ENCODE measurements around the gene IVNS1ABP. TPM values are rescaled to one million over a fixed set of nuclear protein-coding genes. Genes with fewer than 3 reads are reported as not detected.

Gene IVNS1ABP
- total and polyA plus RNA-seq, 10 of the 15 experiments (the other 5 are each of a cell fraction or from before 2014, with no cell fraction given): 19.2 to 154 (median 43.9) TPM

DNA sequence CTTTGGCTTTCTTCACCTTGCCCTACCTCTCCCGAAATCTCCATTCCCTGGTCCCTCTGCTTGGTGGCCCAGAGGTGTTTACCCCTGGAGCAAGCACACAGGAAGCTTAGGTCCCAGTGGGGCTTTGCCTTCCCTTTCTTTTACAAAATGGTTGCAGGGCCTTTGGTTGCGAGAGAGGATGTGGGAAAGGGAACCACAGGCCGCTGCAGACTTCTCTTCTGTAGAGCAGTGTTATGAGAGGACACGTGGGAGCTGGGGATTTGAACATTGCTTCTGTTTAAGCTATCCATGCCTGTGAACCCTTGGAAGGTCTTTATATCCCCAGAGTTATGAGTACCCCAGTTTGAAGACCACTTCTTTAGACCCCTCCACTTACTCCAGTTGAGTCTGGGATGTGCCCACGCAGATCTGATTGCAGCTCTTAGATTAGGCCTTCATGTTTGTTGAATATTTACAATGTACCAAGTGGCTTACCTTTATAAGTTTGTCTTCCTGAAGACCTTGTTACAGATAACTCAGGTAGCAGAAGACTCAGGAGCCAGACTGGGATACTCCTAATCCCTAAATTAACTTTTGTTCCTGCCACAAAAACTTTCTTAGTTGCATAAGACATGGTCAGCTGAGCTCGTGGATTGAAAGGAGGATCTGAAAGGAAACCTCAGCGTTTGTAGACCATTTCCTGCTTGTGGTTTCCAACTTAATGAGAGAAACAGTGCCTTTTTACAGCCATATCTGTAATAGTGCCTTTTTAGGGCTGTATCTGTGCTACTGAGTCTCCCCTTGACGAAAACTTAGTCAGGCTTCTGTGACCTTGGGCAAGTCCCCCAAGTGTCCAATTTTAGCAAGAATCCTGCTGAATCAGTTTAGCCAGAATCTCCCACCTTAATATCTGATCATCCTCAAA lies 21.9 kb upstream of the IVNS1ABP start (continued):
- peak; percentile 76 to 80 for TF ChIP-seq BHLHE40 (IDR thresholded peaks at IDR 0.05; ENCODE audit: borderline replicate concordance in 1 of 2, low read depth in 2 of 2, low read length in 1 of 2)
- no peak for TF ChIP-seq CBX3 (IDR thresholded peaks at IDR 0.05; ENCODE audit: borderline replicate concordance, low read depth)
- TF ChIP-seq SPI1 (IDR thresholded peaks at IDR 0.05; ENCODE audit: borderline replicate concordance, insufficient read depth, low read depth, low read length): peak; percentile 91
- 0 out of 2 replicates have a peak, but pooled peaks have one; percentile 85 for TF ChIP-seq WRNIP1 (IDR thresholded peaks at IDR 0.05; ENCODE audit: borderline replicate concordance, low read depth, low read length)
- no peak for TF ChIP-seq NR2C2 (IDR thresholded peaks at IDR 0.05; ENCODE audit: borderline replicate concordance, control insufficient read depth, insufficient read length, low read depth)
- TF ChIP-seq IKZF1 (conservative IDR thresholded peaks at IDR 0.05): peak; percentile 98
- peak; percentile 79 for TF ChIP-seq KLF5 (IDR thresholded peaks at IDR 0.05; ENCODE audit: partially characterized antibody)
- TF ChIP-seq SIX5 (IDR thresholded peaks at IDR 0.05; ENCODE audit: low read depth, low read length, severe bottlenecking): no peak
- TF ChIP-seq ZZZ3 (IDR thresholded peaks at IDR 0.05; ENCODE audit: control insufficient read depth, insufficient read length, low read depth): no peak
- TF ChIP-seq, protein P1, sequence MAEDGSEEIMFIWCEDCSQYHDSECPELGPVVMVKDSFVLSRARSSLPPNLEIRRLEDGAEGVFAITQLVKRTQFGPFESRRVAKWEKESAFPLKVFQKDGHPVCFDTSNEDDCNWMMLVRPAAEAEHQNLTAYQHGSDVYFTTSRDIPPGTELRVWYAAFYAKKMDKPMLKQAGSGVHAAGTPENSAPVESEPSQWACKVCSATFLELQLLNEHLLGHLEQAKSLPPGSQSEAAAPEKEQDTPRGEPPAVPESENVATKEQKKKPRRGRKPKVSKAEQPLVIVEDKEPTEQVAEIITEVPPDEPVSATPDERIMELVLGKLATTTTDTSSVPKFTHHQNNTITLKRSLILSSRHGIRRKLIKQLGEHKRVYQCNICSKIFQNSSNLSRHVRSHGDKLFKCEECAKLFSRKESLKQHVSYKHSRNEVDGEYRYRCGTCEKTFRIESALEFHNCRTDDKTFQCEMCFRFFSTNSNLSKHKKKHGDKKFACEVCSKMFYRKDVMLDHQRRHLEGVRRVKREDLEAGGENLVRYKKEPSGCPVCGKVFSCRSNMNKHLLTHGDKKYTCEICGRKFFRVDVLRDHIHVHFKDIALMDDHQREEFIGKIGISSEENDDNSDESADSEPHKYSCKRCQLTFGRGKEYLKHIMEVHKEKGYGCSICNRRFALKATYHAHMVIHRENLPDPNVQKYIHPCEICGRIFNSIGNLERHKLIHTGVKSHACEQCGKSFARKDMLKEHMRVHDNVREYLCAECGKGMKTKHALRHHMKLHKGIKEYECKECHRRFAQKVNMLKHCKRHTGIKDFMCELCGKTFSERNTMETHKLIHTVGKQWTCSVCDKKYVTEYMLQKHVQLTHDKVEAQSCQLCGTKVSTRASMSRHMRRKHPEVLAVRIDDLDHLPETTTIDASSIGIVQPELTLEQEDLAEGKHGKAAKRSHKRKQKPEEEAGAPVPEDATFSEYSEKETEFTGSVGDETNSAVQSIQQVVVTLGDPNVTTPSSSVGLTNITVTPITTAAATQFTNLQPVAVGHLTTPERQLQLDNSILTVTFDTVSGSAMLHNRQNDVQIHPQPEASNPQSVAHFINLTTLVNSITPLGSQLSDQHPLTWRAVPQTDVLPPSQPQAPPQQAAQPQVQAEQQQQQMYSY (CRISPR knock-in tag; IDR thresholded peaks at IDR 0.05): no peak
- TF ChIP-seq CHD4 (IDR thresholded peaks at IDR 0.05): no peak
- TF ChIP-seq NFXL1 (IDR thresholded peaks at IDR 0.05; ENCODE audit: borderline replicate concordance): no peak
- peak; percentile 68; the same call in 1 of the 2 replicates for TF ChIP-seq RAD51 (IDR thresholded peaks at IDR 0.05)
- no peak for TF ChIP-seq NFYA (IDR thresholded peaks at IDR 0.05; ENCODE audit: borderline replicate concordance, low read depth, low read length)
- TF ChIP-seq CREM (IDR thresholded peaks at IDR 0.05; ENCODE audit: low read depth): peak; percentile 76
- TF ChIP-seq EED (IDR thresholded peaks at IDR 0.05; ENCODE audit: low read depth): peak; percentile 84
- TF ChIP-seq, protein P2, sequence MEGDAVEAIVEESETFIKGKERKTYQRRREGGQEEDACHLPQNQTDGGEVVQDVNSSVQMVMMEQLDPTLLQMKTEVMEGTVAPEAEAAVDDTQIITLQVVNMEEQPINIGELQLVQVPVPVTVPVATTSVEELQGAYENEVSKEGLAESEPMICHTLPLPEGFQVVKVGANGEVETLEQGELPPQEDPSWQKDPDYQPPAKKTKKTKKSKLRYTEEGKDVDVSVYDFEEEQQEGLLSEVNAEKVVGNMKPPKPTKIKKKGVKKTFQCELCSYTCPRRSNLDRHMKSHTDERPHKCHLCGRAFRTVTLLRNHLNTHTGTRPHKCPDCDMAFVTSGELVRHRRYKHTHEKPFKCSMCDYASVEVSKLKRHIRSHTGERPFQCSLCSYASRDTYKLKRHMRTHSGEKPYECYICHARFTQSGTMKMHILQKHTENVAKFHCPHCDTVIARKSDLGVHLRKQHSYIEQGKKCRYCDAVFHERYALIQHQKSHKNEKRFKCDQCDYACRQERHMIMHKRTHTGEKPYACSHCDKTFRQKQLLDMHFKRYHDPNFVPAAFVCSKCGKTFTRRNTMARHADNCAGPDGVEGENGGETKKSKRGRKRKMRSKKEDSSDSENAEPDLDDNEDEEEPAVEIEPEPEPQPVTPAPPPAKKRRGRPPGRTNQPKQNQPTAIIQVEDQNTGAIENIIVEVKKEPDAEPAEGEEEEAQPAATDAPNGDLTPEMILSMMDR (IDR thresholded peaks at IDR 0.05 in 2 of 3, conservative IDR thresholded peaks at IDR 0.05 in 1 of 3; ENCODE audit: control insufficient read depth in 2 of 3, extremely low read depth in 1 of 3, insufficient read depth in 1 of 3, low read depth in 3 of 3, low read length in 3 of 3): no peak
- no peak for TF ChIP-seq ASH2L (IDR thresholded peaks at IDR 0.05; ENCODE audit: borderline replicate concordance, low read depth)
- TF ChIP-seq, protein P3, sequence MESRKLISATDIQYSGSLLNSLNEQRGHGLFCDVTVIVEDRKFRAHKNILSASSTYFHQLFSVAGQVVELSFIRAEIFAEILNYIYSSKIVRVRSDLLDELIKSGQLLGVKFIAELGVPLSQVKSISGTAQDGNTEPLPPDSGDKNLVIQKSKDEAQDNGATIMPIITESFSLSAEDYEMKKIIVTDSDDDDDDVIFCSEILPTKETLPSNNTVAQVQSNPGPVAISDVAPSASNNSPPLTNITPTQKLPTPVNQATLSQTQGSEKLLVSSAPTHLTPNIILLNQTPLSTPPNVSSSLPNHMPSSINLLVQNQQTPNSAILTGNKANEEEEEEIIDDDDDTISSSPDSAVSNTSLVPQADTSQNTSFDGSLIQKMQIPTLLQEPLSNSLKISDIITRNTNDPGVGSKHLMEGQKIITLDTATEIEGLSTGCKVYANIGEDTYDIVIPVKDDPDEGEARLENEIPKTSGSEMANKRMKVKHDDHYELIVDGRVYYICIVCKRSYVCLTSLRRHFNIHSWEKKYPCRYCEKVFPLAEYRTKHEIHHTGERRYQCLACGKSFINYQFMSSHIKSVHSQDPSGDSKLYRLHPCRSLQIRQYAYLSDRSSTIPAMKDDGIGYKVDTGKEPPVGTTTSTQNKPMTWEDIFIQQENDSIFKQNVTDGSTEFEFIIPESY (IDR thresholded peaks at IDR 0.05): 0 out of 2 replicates have a peak, but pooled peaks have one; percentile 44
- TF ChIP-seq LARP7 (IDR thresholded peaks at IDR 0.05): no peak
- no peak for TF ChIP-seq MYC (IDR thresholded peaks at IDR 0.05; ENCODE audit: insufficient read depth, insufficient read length, insufficient replicate concordance, low read length, severe bottlenecking)
- no peak for TF ChIP-seq ZNF274 (IDR thresholded peaks at IDR 0.05; ENCODE audit: insufficient read depth, insufficient read length)

Measured in GM12878 (cell line).